SU-DHL-6 (cell line): ENCODE measurements around the gene PTPN14.

ENCODE experiments used
- H2AFZ ChIP-seq: fragments of 200-600 bp; sonication (generic); 2 replicates; pipeline ENCODE4 v1.6.1; 2014; ENCODE audit warnings: low read depth, mild to moderate bottlenecking, moderate library complexity, mixed read lengths, antibody characterized with exemption, low read length; ENCODE audit not compliant: severe bottlenecking
- H3F3A ChIP-seq: fragments of 200-600 bp; shearing (Covaris generic); 2 replicates; pipeline ENCODE4 v1.6.0; 2016; ENCODE audit warnings: antibody characterized with exemption, mild to moderate bottlenecking; ENCODE audit not compliant: insufficient read depth
- H3K27ac ChIP-seq: fragments of 200-600 bp; sonication (generic); 2 replicates; pipeline ENCODE4 v1.5.1; 2016; ENCODE audit warnings: low read depth, mild to moderate bottlenecking, low read length, moderate library complexity, mixed read lengths
- H3K27me3 ChIP-seq: fragments of 200-600 bp; sonication (generic), shearing (Covaris generic); 2 replicates; pipeline ENCODE4 v1.6.0; 2014; ENCODE audit warnings: mild to moderate bottlenecking, low read length
- H3K36me3 ChIP-seq: fragments of 200-600 bp; sonication (generic); 2 replicates; pipeline ENCODE4 v1.6.1; 2014; ENCODE audit warnings: mild to moderate bottlenecking, low read length, mixed read lengths
- H3K4me2 ChIP-seq: fragments of 300-600, 200-600 bp; shearing (Covaris generic), sonication (generic); 2 replicates; pipeline ENCODE4 v1.6.0; 2014; ENCODE audit warnings: low read length, low read depth, mild to moderate bottlenecking; ENCODE audit not compliant: poor library complexity, severe bottlenecking
- H3K4me3 ChIP-seq: fragments of 200-600 bp; sonication (generic); 2 replicates; pipeline ENCODE4 v1.5.1; 2014; ENCODE audit warnings: antibody characterized with exemption, low read length, mild to moderate bottlenecking, mixed read lengths; ENCODE audit not compliant: insufficient read depth, poor library complexity, severe bottlenecking
- H3K79me2 ChIP-seq: fragments of 200-600 bp; sonication (generic); 2 replicates; pipeline ENCODE4 v1.6.1; 2014; ENCODE audit warnings: mild to moderate bottlenecking, low read length, moderate library complexity; ENCODE audit not compliant: insufficient read depth
- H3K9ac ChIP-seq: fragments of 200-600 bp; sonication (generic); 2 replicates; pipeline ENCODE4 v1.7.0; 2014; ENCODE audit warnings: mild to moderate bottlenecking, low read length
- H3K9me2 ChIP-seq: fragments of 200-600 bp; sonication (generic); replicated peaks from 2 replicates; pipeline ENCODE4 v1.6.1; 2014; ENCODE audit warnings: low read length; ENCODE audit not compliant: insufficient read depth
- H3K9me3 ChIP-seq: fragments of 200-600 bp; sonication (generic); 2 replicates; pipeline ENCODE4 v1.6.1; 2014; ENCODE audit warnings: low read length, mixed read lengths; ENCODE audit not compliant: insufficient read depth
- H4K20me1 ChIP-seq: fragments of 200-600 bp; sonication (generic); 2 replicates; pipeline ENCODE4 v1.6.1; 2014; ENCODE audit warnings: low read depth, mild to moderate bottlenecking, antibody characterized with exemption, low read length, moderate library complexity, mixed read lengths
- EZH2phosphoT487 ChIP-seq: fragments of 200-600 bp; sonication (generic), shearing (Covaris generic); conservative IDR thresholded peaks from 2 replicates; pipeline ENCODE4 v1.6.1; 2018; ENCODE audit warnings: mild to moderate bottlenecking, antibody characterized with exemption, low read length, moderate library complexity, mixed read lengths
- TF ChIP-seq, protein P1 (sequence below): fragments of 200-600 bp; sonication (generic); IDR thresholded peaks from one replicate; pipeline ENCODE4 v1.5.1; 2017; ENCODE audit warnings: antibody characterized with exemption, mild to moderate bottlenecking, low read length, moderate library complexity; ENCODE audit not compliant: insufficient read depth, poor library complexity, severe bottlenecking

PTPN14 gene

DNA sequence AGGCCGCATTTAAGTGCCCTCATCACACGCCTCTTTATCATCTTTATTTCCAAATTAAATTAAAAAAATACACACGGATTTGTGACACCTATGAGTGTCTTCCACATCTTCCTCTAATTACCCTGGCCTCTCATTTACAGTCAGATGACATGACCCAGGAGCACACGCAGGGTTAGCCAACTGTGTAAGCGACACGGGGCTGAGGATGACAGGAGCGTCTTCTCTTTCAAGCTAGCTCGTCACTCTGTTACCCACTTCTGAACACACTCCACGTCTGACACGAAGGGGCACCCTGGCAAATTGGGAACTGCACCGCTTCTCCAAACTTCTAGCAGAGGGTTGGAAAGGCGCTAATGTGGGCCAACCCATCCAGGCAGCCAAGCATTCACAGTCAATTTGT is 158.3 kb downstream of the PTPN14 start:
- no peak for TF ChIP-seq EZH2phosphoT487
- TF ChIP-seq, protein P1, sequence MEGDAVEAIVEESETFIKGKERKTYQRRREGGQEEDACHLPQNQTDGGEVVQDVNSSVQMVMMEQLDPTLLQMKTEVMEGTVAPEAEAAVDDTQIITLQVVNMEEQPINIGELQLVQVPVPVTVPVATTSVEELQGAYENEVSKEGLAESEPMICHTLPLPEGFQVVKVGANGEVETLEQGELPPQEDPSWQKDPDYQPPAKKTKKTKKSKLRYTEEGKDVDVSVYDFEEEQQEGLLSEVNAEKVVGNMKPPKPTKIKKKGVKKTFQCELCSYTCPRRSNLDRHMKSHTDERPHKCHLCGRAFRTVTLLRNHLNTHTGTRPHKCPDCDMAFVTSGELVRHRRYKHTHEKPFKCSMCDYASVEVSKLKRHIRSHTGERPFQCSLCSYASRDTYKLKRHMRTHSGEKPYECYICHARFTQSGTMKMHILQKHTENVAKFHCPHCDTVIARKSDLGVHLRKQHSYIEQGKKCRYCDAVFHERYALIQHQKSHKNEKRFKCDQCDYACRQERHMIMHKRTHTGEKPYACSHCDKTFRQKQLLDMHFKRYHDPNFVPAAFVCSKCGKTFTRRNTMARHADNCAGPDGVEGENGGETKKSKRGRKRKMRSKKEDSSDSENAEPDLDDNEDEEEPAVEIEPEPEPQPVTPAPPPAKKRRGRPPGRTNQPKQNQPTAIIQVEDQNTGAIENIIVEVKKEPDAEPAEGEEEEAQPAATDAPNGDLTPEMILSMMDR, result no peak
- Histone ChIP-seq H3K27me3 (no peaks in the 10 kb centered on the region), H3F3A (no peaks in the 10 kb centered on the region), H3K36me3 (no peaks in the 10 kb centered on the region), H3K79me2 (no peaks in the 10 kb centered on the region), H3K4me3 (no peak overlapping the region), H4K20me1 (no peaks in the 10 kb centered on the region), H2AFZ (no peak overlapping the region), H3K9me2 (no peaks in the 10 kb centered on the region), H3K4me2 (no peak overlapping the region), H3K9me3 (no peaks in the 10 kb centered on the region), H3K9ac (no peak overlapping the region), H3K27ac (no peak overlapping the region)

DNA sequence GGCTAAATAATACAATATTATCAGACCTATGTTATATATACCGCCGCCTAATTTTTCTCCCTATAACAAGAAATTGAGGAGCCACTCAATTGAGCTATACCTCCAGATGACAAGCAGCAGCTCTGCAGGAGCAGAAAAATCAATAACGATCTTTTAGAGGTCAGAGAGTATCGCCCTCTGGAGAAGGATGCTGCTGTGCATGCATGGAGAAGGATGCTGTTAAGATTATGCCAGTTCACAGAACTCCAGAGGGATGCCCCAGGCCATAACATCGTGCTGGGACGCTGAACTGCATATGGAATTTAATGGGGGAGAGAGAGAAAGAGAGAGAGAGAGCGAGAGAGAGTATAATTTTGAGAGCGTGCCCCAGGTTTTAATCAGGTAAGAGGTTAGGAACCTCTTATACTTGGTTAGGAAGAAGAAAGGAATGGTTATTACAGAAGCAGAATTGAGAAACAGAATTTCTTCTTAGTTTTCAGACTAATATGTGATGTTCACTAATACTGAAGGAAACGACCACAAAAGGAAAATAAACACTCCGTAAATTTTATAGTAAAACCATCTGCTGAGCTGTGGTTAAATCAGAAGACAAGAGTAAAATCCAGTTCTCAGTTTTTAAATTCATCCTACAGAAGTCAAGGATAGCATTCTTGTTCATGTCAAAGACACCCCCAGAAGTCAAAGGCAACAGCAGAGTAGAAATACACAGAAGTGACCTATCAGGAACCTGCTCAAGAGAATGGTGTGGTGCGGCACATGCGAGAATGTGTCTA is 159.3 kb downstream of the PTPN14 start:
- Histone ChIP-seq H3F3A (no peaks in the 10 kb centered on the region), H2AFZ (no peak overlapping the region), H3K79me2 (no peaks in the 10 kb centered on the region), H4K20me1 (no peaks in the 10 kb centered on the region), H3K36me3 (no peaks in the 10 kb centered on the region), H3K4me3 (no peak overlapping the region), H3K9me2 (no peaks in the 10 kb centered on the region), H3K9ac (no peak overlapping the region), H3K4me2 (no peak overlapping the region), H3K27me3 (no peaks in the 10 kb centered on the region), H3K9me3 (no peaks in the 10 kb centered on the region), H3K27ac (no peak overlapping the region)
- no peak for TF ChIP-seq EZH2phosphoT487
- TF ChIP-seq, protein P1, result no peak

DNA sequence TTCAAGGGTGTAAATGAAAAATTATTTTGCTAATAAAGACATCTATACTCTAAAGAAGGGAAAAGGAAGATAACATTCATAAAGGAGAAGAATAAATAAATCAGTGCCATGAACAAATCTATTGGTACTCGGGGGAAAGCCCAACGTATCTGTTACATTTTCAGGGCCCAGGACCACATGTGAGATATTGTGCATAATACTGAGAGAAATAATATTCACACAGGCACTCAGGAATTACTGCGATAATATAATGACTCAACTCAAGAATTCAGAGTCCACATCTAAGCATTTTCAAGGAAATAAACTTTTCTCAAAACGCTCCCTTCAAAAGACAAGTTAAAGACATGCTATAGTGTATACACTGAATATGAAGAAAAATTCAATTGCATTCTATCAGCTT is 161.7 kb downstream of the PTPN14 start:
- no peaks in the 10 kb centered on the region for H3K36me3 ChIP-seq

More for the DNA sequence above, 161.7 kb downstream of the PTPN14 start:
- TF ChIP-seq, protein P1, result no peak
- no peak for TF ChIP-seq EZH2phosphoT487
- Histone ChIP-seq H3K79me2 (no peaks in the 10 kb centered on the region), H3K27ac (no peak overlapping the region), H3K4me2 (no peak overlapping the region), H3K9me3 (no peaks in the 10 kb centered on the region), H4K20me1 (no peaks in the 10 kb centered on the region), H3K27me3 (no peaks in the 10 kb centered on the region), H3K9me2 (no peaks in the 10 kb centered on the region), H3F3A (no peaks in the 10 kb centered on the region), H3K9ac (no peak overlapping the region), H2AFZ (no peak overlapping the region), H3K4me3 (no peak overlapping the region)
